SK-N-SH (cell line): ENCODE data around the gene C7orf25.

Source experiments
- FOXM1 ChIP-seq: IDR thresholded peaks from 2 replicates; pipeline ENCODE4 v1.4.0; 2012; ENCODE audit warnings: low read depth, mild to moderate bottlenecking
- TF ChIP-seq, protein P1 (sequence below): fragments of 200-600 bp; sonication (generic); IDR thresholded peaks from 2 replicates; pipeline ENCODE4 v1.6.1; 2017; ENCODE audit warnings: antibody characterized with exemption, mild to moderate bottlenecking, moderate library complexity
- TF ChIP-seq, protein P2 (sequence below): IDR thresholded peaks from 2 replicates; pipeline ENCODE4 v1.4.0; 2012; ENCODE audit warnings: low read depth, borderline replicate concordance

DNA sequence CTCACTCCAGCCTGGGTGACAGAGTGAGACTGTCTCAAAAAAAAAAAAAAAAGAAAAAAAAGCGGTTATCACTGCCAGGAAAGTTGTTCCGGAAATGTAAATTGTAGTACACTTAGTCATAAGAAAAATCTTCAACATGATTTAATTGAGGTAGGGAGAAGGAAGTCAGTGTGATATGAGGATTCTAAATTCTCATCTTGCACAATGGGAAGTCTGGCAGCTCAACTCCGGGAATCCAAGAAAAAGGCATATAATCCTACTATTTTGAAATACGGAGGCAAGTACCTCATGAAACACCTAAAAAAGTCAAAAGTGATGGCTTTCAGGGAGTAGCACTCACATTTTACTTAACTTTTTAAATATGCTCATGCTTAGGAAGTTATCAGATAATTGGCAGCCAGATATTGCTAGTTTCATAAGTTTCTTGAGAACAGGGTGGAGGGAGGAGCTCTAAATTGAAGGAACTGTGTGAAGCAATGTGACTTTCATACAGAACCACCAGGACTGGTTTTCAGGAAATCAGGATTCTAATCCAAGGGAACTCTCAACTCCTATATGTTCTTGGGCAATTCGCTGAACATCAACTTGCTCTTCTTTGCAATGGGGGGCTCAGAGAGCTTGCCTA lies 2.7 kb upstream of the C7orf25 start:
- TF ChIP-seq, protein P1, sequence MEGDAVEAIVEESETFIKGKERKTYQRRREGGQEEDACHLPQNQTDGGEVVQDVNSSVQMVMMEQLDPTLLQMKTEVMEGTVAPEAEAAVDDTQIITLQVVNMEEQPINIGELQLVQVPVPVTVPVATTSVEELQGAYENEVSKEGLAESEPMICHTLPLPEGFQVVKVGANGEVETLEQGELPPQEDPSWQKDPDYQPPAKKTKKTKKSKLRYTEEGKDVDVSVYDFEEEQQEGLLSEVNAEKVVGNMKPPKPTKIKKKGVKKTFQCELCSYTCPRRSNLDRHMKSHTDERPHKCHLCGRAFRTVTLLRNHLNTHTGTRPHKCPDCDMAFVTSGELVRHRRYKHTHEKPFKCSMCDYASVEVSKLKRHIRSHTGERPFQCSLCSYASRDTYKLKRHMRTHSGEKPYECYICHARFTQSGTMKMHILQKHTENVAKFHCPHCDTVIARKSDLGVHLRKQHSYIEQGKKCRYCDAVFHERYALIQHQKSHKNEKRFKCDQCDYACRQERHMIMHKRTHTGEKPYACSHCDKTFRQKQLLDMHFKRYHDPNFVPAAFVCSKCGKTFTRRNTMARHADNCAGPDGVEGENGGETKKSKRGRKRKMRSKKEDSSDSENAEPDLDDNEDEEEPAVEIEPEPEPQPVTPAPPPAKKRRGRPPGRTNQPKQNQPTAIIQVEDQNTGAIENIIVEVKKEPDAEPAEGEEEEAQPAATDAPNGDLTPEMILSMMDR: no peak
- no peak for TF ChIP-seq FOXM1
- TF ChIP-seq, protein P2, sequence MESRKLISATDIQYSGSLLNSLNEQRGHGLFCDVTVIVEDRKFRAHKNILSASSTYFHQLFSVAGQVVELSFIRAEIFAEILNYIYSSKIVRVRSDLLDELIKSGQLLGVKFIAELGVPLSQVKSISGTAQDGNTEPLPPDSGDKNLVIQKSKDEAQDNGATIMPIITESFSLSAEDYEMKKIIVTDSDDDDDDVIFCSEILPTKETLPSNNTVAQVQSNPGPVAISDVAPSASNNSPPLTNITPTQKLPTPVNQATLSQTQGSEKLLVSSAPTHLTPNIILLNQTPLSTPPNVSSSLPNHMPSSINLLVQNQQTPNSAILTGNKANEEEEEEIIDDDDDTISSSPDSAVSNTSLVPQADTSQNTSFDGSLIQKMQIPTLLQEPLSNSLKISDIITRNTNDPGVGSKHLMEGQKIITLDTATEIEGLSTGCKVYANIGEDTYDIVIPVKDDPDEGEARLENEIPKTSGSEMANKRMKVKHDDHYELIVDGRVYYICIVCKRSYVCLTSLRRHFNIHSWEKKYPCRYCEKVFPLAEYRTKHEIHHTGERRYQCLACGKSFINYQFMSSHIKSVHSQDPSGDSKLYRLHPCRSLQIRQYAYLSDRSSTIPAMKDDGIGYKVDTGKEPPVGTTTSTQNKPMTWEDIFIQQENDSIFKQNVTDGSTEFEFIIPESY: no peak
